ENCODE measurements around the gene GRP.

The GRP gene

GRCh38 chr18:59265974-59266369 lies 46.0 kb downstream of the GRP start:
- no peak for DNase-seq (ENCODE audit: extremely low spot score, insufficient read length, low read depth)
- no peak for FAIRE-seq

- FAIRE-seq = no peak
- no peak for DNase-seq (ENCODE audit: extremely low spot score, insufficient read length, low read depth)
Observed at GRCh38 chr18:59266459-59266858, 46.5 kb downstream of the GRP start.

GRCh38 chr18:59266886-59267502 lies 47.0 kb downstream of the GRP start:
- no peak for DNase-seq (ENCODE audit: extremely low spot score, insufficient read length, low read depth)

GRCh38 chr18:59267503-59268126 lies 47.7 kb downstream of the GRP start:
- FAIRE-seq (no peak), DNase-seq (ENCODE audit: extremely low spot score, insufficient read length, low read depth) (no peak)

More at GRCh38 chr18:59266886-59267502, 47.0 kb downstream of the GRP start:
- FAIRE-seq = no peak

GRCh38 chr18:59268127-59268720 lies 48.3 kb downstream of the GRP start:
- DNase-seq (ENCODE audit: extremely low spot score, insufficient read length, low read depth) = no peak
- no peak for FAIRE-seq

GRCh38 chr18:59268721-59269562 lies 49.0 kb downstream of the GRP start:
- DNase-seq (ENCODE audit: extremely low spot score, insufficient read length, low read depth) (no peak), FAIRE-seq (no peak)

GRCh38 chr18:59269563-59270119 lies 49.7 kb downstream of the GRP start:
- no peak for DNase-seq (ENCODE audit: extremely low spot score, insufficient read length, low read depth)
- no peak for FAIRE-seq

- no peak for FAIRE-seq
Observed at GRCh38 chr18:59270689-59271257, 50.8 kb downstream of the GRP start.

GRCh38 chr18:59271606-59272220 lies 51.8 kb downstream of the GRP start:
- FAIRE-seq = no peak

More at GRCh38 chr18:59270689-59271257, 50.8 kb downstream of the GRP start:
- DNase-seq (ENCODE audit: extremely low spot score, insufficient read length, low read depth) = no peak

GRCh38 chr18:59272221-59272888 lies 52.4 kb downstream of the GRP start:
- FAIRE-seq = no peak

More at GRCh38 chr18:59271606-59272220, 51.8 kb downstream of the GRP start:
- no peak for DNase-seq (ENCODE audit: extremely low spot score, insufficient read length, low read depth)

GRCh38 chr18:59272891-59273758 lies 53.2 kb downstream of the GRP start, which contains the start of gene RAX:
TSS of gene RAX (minus strand) at chr18:59273454. CDS start at chr18:59273206, 248 bp downstream.
- DNase-seq (ENCODE audit: extremely low spot score, insufficient read length, low read depth) = peak; percentile 30
- no peak for FAIRE-seq

More at GRCh38 chr18:59272221-59272888, 52.4 kb downstream of the GRP start:
- no peak for DNase-seq (ENCODE audit: extremely low spot score, insufficient read length, low read depth)

- DNase-seq (ENCODE audit: extremely low spot score, insufficient read length, low read depth) (no peak), FAIRE-seq (no peak)
Observed at GRCh38 chr18:59273759-59274532, 54.0 kb downstream of the GRP start.

GRCh38 chr18:59274533-59274928 lies 54.6 kb downstream of the GRP start:
- no peak for FAIRE-seq
- no peak for DNase-seq (ENCODE audit: extremely low spot score, insufficient read length, low read depth)

- DNase-seq (ENCODE audit: extremely low spot score, insufficient read length, low read depth) (no peak), FAIRE-seq (no peak)
Observed at GRCh38 chr18:59275406-59275949, 55.5 kb downstream of the GRP start.

GRCh38 chr18:59276047-59276446 lies 56.1 kb downstream of the GRP start:
- FAIRE-seq = no peak
- DNase-seq (ENCODE audit: extremely low spot score, insufficient read length, low read depth) = no peak

- FAIRE-seq = no peak
Observed at GRCh38 chr18:59278793-59279192, 58.8 kb downstream of the GRP start.

GRCh38 chr18:59279193-59279592 lies 59.2 kb downstream of the GRP start:
- FAIRE-seq = no peak
- no peak for DNase-seq (ENCODE audit: extremely low spot score, insufficient read length, low read depth)

More at GRCh38 chr18:59278793-59279192, 58.8 kb downstream of the GRP start:
- DNase-seq (ENCODE audit: extremely low spot score, insufficient read length, low read depth) = no peak

All from GM18507 (cell line).